SK-N-MC (cell line): ENCODE measurements around the gene GAL3ST3.

Source experiments
- EZH2 ChIP-seq: fragments of 200-600 bp; sonication (generic); IDR thresholded peaks from one replicate; pipeline ENCODE4 v1.6.1; 2017; ENCODE audit warnings: antibody characterized with exemption
- POLR2AphosphoS5 ChIP-seq: IDR thresholded peaks from 2 replicates; pipeline ENCODE4 v1.6.1; 2012; ENCODE audit warnings: mild to moderate bottlenecking, low read depth, low read length, borderline replicate concordance

GRCh38 chr11:66068923-66069714, 20.2 kb upstream of the GAL3ST3 start:
- TF ChIP-seq EZH2 (no peak), POLR2AphosphoS5 (no peak)
